H54 (cell line): ENCODE measurements around the gene FGF14.
A peak's percentile ranks its signal among the peaks of the same experiment; 100 is the strongest.

Source experiments
- DNase-seq: peaks from one replicate; pipeline ENCODE4 v3.0.0; 2011; ENCODE audit warnings: low spot score, mixed read lengths; ENCODE audit not compliant: insufficient read length
- FAIRE-seq: peaks from 3 replicates; lab custom pipeline; 2011; peaks lifted over from hg19 to GRCh38; lab: Jason Lieb, UNC
- POLR2A ChIP-seq: IDR thresholded peaks from 2 replicates; pipeline ENCODE4 v1.6.1; 2011; ENCODE audit warnings: low read depth, mild to moderate bottlenecking, low read length

Gene FGF14

DNA sequence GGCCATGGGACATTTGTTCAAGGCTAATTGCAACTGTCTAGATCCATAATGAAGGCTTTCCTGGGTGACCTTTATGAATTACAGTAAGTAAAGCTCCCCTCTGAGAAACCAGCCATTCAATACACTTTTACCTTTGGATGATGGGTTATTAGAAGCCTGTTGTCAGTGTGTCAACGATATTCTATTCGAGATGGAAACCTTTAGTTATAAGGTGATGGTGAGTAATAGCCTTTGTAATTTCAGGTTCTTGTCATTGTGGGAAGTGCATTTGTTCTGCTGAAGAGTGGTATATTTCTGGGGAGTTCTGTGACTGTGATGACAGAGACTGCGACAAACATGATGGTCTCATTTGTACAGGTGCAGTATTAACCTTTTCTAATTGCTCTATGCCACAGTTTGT lies 687.7 kb downstream of the FGF14 start:
- TF ChIP-seq POLR2A = no peak
- DNase-seq (no peak), FAIRE-seq (peak; percentile 70)

GRCh38 chr13:101712026-101712348 lies 689.9 kb downstream of the FGF14 start:
- no peak for TF ChIP-seq POLR2A
- DNase-seq (no peak), FAIRE-seq (no peak)

DNA sequence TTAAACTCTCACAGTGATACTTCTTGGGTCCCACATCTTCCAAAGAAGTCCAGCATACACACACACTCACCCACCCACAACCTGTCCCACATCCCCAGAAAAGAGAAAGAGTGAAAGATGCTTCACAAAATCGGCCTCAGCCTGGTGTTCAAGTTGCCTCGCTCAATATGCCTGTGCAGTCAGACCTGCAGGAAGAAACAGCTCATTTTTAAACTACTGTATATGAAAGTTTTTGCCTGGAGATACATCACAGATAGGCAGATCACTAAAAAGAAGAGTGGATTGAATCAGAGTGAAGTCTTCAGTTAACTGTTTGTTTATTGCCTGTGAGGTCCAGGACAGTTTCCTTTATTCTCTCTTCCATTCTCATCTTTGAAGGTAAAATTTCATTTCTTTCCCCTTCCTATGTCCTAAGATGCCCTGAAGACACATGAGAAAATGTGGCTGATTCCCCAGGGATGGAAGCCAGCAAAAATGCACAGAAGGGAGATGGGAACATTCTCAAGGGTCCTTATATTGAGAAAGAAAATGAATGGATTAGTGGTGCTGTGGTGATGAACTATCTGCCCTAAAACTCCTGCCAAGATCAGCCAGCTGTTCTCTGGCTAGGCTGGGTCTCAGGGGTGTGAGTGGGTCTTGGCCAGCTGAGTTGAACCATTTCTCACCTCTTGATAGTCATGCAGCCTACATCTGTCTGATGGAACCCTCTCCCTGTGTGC lies 690.4 kb downstream of the FGF14 start:
- peak; percentile 84 for FAIRE-seq
- no peak for DNase-seq
- no peak for TF ChIP-seq POLR2A

GRCh38 chr13:101709952-101710351 lies 691.9 kb downstream of the FGF14 start:
- DNase-seq (no peak), FAIRE-seq (no peak)
- no peak for TF ChIP-seq POLR2A

- FAIRE-seq (peak; percentile 78), DNase-seq (no peak)
- TF ChIP-seq POLR2A = no peak
These were observed 693.7 kb downstream of the FGF14 start for GRCh38 chr13:101708115-101708514.

GRCh38 chr13:101707659-101708058 lies 694.2 kb downstream of the FGF14 start:
- FAIRE-seq (no peak), DNase-seq (no peak)
- TF ChIP-seq POLR2A = no peak

DNA sequence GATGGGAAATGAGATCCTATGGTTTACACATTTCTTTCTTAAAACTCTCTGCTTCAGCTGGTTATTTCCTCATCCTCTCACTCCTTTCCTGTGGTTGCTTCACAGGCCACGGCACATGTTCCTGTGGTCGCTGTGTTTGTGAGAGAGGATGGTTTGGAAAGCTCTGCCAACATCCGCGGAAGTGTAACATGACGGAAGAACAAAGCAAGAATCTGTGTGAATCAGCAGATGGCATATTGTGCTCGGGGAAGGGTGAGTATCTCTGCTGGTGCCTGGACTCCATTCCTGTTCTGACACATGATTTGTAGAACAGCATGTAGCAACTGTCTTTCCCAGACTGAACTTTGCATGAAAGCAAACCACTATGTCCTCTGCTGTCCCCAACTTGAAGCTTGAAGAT lies 695.2 kb downstream of the FGF14 start:
- FAIRE-seq (peak; percentile 100), DNase-seq (peak; percentile 71)
- TF ChIP-seq POLR2A = no peak

GRCh38 chr13:101703838-101704237 lies 698.0 kb downstream of the FGF14 start:
- FAIRE-seq (peak; percentile 43), DNase-seq (no peak)
- TF ChIP-seq POLR2A = no peak

DNA sequence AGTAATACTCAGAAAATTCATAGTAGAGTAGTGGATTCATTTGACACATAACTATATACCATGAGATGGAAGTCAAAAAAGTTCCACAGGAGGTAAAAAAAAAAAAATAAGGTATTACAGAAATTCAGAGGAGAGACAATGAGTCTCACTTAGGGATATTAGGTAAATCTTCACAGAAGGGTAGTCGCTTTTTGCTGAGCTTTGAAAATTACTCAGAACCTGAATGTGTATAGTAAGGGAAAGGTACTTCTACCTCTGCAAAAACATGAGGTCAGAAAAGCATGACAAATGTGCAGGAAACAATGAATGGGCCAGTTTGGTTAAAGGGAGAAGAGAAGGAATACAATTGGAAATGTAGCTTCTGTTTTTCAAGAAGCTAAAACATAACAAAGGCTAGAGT lies 698.8 kb downstream of the FGF14 start:
- no peak for TF ChIP-seq POLR2A
- peak; percentile 86 for FAIRE-seq
- no peak for DNase-seq

- no peak for TF ChIP-seq POLR2A
- DNase-seq = no peak
- FAIRE-seq = no peak
These were observed 701.2 kb downstream of the FGF14 start for GRCh38 chr13:101700598-101700997.

- DNase-seq (no peak), FAIRE-seq (no peak)
- TF ChIP-seq POLR2A = no peak
These were observed 703.4 kb downstream of the FGF14 start for GRCh38 chr13:101698400-101698799.

GRCh38 chr13:101697745-101698144 lies 704.1 kb downstream of the FGF14 start:
- TF ChIP-seq POLR2A = no peak
- no peak for FAIRE-seq
- no peak for DNase-seq

DNA sequence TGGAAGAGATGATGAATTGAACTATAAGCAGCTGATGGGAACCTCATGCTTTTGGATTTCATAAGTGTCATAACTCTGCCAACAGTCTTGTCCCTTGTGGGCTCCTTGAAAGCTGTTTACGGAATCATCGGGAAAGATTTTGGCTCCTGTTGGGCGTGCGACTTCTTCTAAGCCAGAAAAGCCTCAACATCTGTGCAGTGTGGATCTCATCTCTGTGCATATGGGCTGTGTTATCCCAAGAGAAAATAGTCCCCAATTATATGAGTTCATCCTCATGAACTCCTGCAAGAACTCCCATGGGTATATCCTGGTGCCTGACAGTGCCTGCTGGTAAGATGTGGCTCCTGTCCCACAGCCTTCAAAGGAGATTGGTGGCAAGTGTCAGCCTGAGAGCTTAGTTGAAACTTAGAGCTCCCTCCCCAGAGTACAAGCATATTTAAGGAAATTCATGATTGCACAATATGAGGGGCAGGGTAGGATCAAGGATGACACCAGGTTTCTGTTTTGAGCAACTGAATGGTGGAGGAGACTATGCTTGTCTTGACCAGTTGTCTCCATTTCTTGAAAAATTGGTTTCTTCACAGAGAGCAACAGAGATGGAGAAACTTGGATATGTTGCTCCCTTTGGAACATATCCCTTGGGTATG lies 705.9 kb downstream of the FGF14 start:
- DNase-seq (no peak), FAIRE-seq (peak; percentile 60)
- TF ChIP-seq POLR2A = no peak

- no peak for DNase-seq
- no peak for TF ChIP-seq POLR2A
- peak; percentile 92 for FAIRE-seq
These were observed 710.4 kb downstream of the FGF14 start for GRCh38 chr13:101691341-101691860.

DNA sequence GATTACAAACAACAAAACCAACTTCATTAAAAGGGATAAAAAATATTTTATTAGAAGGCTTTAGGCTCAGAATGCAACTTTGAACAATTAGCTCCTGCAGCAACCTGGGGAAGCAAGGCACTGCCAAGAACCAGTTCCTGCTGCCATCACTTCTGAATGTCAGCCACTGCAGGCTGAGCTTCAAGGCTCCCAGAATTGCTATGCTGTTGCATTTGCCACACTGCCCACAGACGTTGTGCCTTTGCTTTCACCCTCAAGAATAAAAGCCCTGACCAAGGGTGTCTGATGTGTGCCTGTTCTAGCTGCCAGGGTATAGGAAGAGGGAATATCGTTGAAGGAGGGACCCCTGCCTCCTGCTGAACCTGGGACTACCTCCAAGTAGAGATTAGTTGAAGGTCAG lies 711.0 kb downstream of the FGF14 start:
- FAIRE-seq (no peak), DNase-seq (no peak)
- no peak for TF ChIP-seq POLR2A

DNA sequence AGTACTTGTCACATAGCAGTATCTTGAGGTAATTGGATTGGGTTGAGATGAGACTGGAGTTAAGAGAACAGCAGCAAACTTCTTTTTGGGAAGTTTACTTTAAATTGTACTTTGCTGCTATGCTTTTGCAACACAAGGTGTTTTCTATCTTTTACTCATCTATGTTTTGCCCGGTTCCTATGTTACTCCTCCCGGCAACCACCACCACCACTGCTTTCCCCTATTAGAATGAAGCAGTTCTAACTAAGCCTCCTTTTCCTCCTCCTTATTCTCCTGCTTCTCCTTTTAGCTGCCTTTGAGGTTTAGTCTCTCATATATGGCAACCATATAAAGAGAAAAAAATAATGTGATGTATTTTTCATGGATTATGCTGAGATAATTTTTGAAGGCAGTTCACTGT lies 715.8 kb downstream of the FGF14 start:
- FAIRE-seq (peak; percentile 86), DNase-seq (no peak)
- no peak for TF ChIP-seq POLR2A
